NOMO-1 (cell line): ENCODE results near the gene COL4A5.
"Not testable (repeated sequence)": the region's sequence is repeated elsewhere in the genome, so short reads cannot be mapped to it uniquely, and the experiment has no call there.

ENCODE experiments used
- DNase-seq, 2 experiments: peaks; one replicate each; lab custom pipeline; 2025; ENCODE audit not compliant: unreplicated experiment in 2 of 2; lab: John Stamatoyannopoulos, UW

COL4A5 gene

GRCh38 chrX:108453841-108454240, 14.2 kb downstream of the COL4A5 start:
- DNase-seq = no peak

- no peak for DNase-seq
Observed at GRCh38 chrX:108456971-108457477, 17.4 kb downstream of the COL4A5 start.

- no peak for DNase-seq
Observed at GRCh38 chrX:108464604-108465003, 25.0 kb downstream of the COL4A5 start.

GRCh38 chrX:108468486-108468885, 28.8 kb downstream of the COL4A5 start:
- DNase-seq = no peak

GRCh38 chrX:108473979-108474378, 34.3 kb downstream of the COL4A5 start:
- no peak for DNase-seq

- not testable (repeated sequence) for DNase-seq
Observed at GRCh38 chrX:108481528-108481927, 41.9 kb downstream of the COL4A5 start.

- DNase-seq = no peak
Observed at GRCh38 chrX:108484251-108484650, 44.6 kb downstream of the COL4A5 start.

- DNase-seq = no peak
Observed at GRCh38 chrX:108485960-108486359, 46.3 kb downstream of the COL4A5 start.

- DNase-seq = no peak
Observed at GRCh38 chrX:108494406-108495090, 54.9 kb downstream of the COL4A5 start.

- no peak for DNase-seq
Observed at GRCh38 chrX:108511721-108512120, 72.1 kb downstream of the COL4A5 start.

- no peak for DNase-seq
Observed at GRCh38 chrX:108516184-108516583, 76.5 kb downstream of the COL4A5 start.

- DNase-seq = no peak
Observed at GRCh38 chrX:108527724-108528123, 88.1 kb downstream of the COL4A5 start.

GRCh38 chrX:108537005-108537404, 97.4 kb downstream of the COL4A5 start:
- DNase-seq = peak in 1 of 2 experiments; percentile 12

GRCh38 chrX:108541286-108541685, 101.6 kb downstream of the COL4A5 start:
- DNase-seq = no peak

- DNase-seq = no peak
Observed at GRCh38 chrX:108557580-108557979, 117.9 kb downstream of the COL4A5 start.

- no peak for DNase-seq
Observed at GRCh38 chrX:108558217-108558616, 118.6 kb downstream of the COL4A5 start.

- DNase-seq = no peak
Observed at GRCh38 chrX:108573136-108573535, 133.5 kb downstream of the COL4A5 start.

- DNase-seq = no peak
Observed at GRCh38 chrX:108582151-108582550, 142.5 kb downstream of the COL4A5 start.

GRCh38 chrX:108584617-108585211, 145.1 kb downstream of the COL4A5 start:
- DNase-seq = no peak

GRCh38 chrX:108590496-108590895, 150.9 kb downstream of the COL4A5 start:
- no peak for DNase-seq

- no peak for DNase-seq
Observed at GRCh38 chrX:108601276-108601675, 161.6 kb downstream of the COL4A5 start.

GRCh38 chrX:108610141-108610540, 170.5 kb downstream of the COL4A5 start:
- DNase-seq = no peak
